ENCODE measurements around the gene IFT43. TPM values are rescaled to one million over a fixed set of nuclear protein-coding genes. Genes with fewer than 3 reads are reported as not detected.

IFT43 gene
- total RNA-seq, 1 experiment from 2014 or later, result 24.2 TPM

DNA sequence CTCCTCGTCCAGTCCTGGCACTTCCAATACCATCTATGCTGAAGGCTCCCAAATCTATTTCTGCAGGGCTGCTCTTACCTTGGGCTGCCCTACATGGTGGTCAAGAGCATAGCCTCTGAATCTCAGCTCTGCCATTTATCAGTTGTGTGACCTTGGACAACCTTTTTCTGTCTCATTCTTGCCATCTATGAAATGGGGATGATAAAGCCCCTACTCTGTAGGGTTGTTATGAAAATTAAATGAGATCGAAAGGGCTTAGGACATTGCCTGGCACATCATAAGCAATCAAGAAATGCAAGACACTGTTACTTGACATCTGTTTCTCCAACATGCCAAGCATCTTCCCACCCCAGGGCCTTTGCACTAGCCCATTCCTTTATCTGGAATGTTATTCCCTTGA lies 120.6 kb downstream of the IFT43 start:
- DNase-seq (ENCODE audit: low read depth, low spot score), result no peak
- no peak overlapping the region for H3K27ac ChIP-seq (ENCODE audit: low read depth, low read length)
- H3K79me2 ChIP-seq (ENCODE audit: insufficient read depth, low read length), result no peaks in the 10 kb centered on the region
- BruUV-seq (replicated peaks), result no TSS peak
- H3K4me3 ChIP-seq (replicated peaks in 1 of 2; ENCODE audit: low read depth in 1 of 2, low read length in 2 of 2), result no peak overlapping the region
- H2AFZ ChIP-seq (ENCODE audit: low read depth, low read length, poor library complexity, severe bottlenecking), result no peak overlapping the region
- no peaks in the 10 kb centered on the region for H4K20me1 ChIP-seq (ENCODE audit: insufficient read depth)
- H3K9me2 ChIP-seq (ENCODE audit: insufficient read depth), result no peaks in the 10 kb centered on the region
- TF ChIP-seq TCF7L2 (IDR thresholded peaks at IDR 0.05; ENCODE audit: borderline replicate concordance, extremely low read depth, insufficient read depth, insufficient read length) (no peak), POLR2AphosphoS5 (IDR thresholded peaks at IDR 0.05; ENCODE audit: low read depth, low read length) (no peak), SIN3A (IDR thresholded peaks at IDR 0.05; ENCODE audit: low read depth) (no peak), CBX3 (IDR thresholded peaks at IDR 0.05; ENCODE audit: low read depth) (no peak), EZH2phosphoT487 (IDR thresholded peaks at IDR 0.05; ENCODE audit: borderline replicate concordance) (no peak), POLR2A (IDR thresholded peaks at IDR 0.05; ENCODE audit: borderline replicate concordance, extremely low read depth, insufficient read depth, insufficient read length) (no peak)
- TF ChIP-seq, protein P1, sequence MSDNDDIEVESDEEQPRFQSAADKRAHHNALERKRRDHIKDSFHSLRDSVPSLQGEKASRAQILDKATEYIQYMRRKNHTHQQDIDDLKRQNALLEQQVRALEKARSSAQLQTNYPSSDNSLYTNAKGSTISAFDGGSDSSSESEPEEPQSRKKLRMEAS (IDR thresholded peaks at IDR 0.05), result no peak
- TF ChIP-seq, protein P2, sequence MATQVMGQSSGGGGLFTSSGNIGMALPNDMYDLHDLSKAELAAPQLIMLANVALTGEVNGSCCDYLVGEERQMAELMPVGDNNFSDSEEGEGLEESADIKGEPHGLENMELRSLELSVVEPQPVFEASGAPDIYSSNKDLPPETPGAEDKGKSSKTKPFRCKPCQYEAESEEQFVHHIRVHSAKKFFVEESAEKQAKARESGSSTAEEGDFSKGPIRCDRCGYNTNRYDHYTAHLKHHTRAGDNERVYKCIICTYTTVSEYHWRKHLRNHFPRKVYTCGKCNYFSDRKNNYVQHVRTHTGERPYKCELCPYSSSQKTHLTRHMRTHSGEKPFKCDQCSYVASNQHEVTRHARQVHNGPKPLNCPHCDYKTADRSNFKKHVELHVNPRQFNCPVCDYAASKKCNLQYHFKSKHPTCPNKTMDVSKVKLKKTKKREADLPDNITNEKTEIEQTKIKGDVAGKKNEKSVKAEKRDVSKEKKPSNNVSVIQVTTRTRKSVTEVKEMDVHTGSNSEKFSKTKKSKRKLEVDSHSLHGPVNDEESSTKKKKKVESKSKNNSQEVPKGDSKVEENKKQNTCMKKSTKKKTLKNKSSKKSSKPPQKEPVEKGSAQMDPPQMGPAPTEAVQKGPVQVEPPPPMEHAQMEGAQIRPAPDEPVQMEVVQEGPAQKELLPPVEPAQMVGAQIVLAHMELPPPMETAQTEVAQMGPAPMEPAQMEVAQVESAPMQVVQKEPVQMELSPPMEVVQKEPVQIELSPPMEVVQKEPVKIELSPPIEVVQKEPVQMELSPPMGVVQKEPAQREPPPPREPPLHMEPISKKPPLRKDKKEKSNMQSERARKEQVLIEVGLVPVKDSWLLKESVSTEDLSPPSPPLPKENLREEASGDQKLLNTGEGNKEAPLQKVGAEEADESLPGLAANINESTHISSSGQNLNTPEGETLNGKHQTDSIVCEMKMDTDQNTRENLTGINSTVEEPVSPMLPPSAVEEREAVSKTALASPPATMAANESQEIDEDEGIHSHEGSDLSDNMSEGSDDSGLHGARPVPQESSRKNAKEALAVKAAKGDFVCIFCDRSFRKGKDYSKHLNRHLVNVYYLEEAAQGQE (IDR thresholded peaks at IDR 0.05; ENCODE audit: low read depth), result no peak
- TF ChIP-seq, protein P3, sequence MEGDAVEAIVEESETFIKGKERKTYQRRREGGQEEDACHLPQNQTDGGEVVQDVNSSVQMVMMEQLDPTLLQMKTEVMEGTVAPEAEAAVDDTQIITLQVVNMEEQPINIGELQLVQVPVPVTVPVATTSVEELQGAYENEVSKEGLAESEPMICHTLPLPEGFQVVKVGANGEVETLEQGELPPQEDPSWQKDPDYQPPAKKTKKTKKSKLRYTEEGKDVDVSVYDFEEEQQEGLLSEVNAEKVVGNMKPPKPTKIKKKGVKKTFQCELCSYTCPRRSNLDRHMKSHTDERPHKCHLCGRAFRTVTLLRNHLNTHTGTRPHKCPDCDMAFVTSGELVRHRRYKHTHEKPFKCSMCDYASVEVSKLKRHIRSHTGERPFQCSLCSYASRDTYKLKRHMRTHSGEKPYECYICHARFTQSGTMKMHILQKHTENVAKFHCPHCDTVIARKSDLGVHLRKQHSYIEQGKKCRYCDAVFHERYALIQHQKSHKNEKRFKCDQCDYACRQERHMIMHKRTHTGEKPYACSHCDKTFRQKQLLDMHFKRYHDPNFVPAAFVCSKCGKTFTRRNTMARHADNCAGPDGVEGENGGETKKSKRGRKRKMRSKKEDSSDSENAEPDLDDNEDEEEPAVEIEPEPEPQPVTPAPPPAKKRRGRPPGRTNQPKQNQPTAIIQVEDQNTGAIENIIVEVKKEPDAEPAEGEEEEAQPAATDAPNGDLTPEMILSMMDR (IDR thresholded peaks at IDR 0.05 in 2 of 3, conservative IDR thresholded peaks at IDR 0.05 in 1 of 3; ENCODE audit: borderline replicate concordance in 1 of 3, insufficient read depth in 1 of 3, low read depth in 2 of 3, low read length in 2 of 3), result no peak
- 0 out of 2 replicates have a peak, but pooled peaks cover 8% of the 10 kb centered on the region for H3K27me3 ChIP-seq (ENCODE audit: insufficient read depth, low read length)
- H3K9me3 ChIP-seq (ENCODE audit: control insufficient read depth in 1 of 2, insufficient read depth in 1 of 2, low read depth in 1 of 2, low read length in 2 of 2), result no peaks in the 10 kb centered on the region
- H3K36me3 ChIP-seq (ENCODE audit: control insufficient read depth in 1 of 2, insufficient read depth in 2 of 2, low read length in 2 of 2), result no peaks in the 10 kb centered on the region
- H3K9ac ChIP-seq (ENCODE audit: low read length), result no peak overlapping the region
- no peak for ATAC-seq
- ChIA-PET RAD21 (ENCODE audit: low non-redundant PET in 1 of 2, low total read pairs in 2 of 2, uncharacterized antibody in 2 of 2, unreplicated experiment in 2 of 2) (no interaction called here), POLR2A (no interaction called here), CTCF (no interaction called here)
- no peak overlapping the region for H3K4me2 ChIP-seq (ENCODE audit: low read length)
- intact Hi-C loops (cut with micrococcal nuclease), result no loop called here
- H3K4me1 ChIP-seq (ENCODE audit: control insufficient read depth in 1 of 2, insufficient read depth in 2 of 2, low read length in 2 of 2), result no peaks in the 10 kb centered on the region

Data from HCT116 (cell line).